HCT116 (cell line): ENCODE data around the gene NPDC1.
A peak's percentile ranks its signal among the peaks of the same experiment; 100 is the strongest.

Experiments used
- CTCF ChIP-seq, 3 experiments: fragments of 200-600 bp in 1 of 3; sonication (generic) in 1 of 3; IDR thresholded peaks in 2 of 3; conservative IDR thresholded peaks in 1 of 3; 2 replicates each; pipeline ENCODE4 v1.5.1; 2012 to 2017; ENCODE audit warnings: low read depth in 2 of 3, low read length in 2 of 3, antibody characterized with exemption in 1 of 3, borderline replicate concordance in 1 of 3, control low read depth in 1 of 3, mild to moderate bottlenecking in 1 of 3, mixed read lengths in 1 of 3, mixed run types in 1 of 3, moderate library complexity in 1 of 3; ENCODE audit not compliant: insufficient read depth in 1 of 3
- EGR1 ChIP-seq: IDR thresholded peaks from 2 replicates; pipeline ENCODE4 v1.6.1; 2012; ENCODE audit warnings: low read depth
- EZH2 ChIP-seq: fragments of 200-600 bp; sonication (generic); IDR thresholded peaks from 2 replicates; pipeline ENCODE4 v1.6.1; 2017; ENCODE audit warnings: antibody characterized with exemption, mixed run types
- EZH2phosphoT487 ChIP-seq: fragments of 200-600 bp; IDR thresholded peaks from 2 replicates; pipeline ENCODE4 v1.6.1; 2018; ENCODE audit warnings: antibody characterized with exemption, borderline replicate concordance
- POLR2A ChIP-seq: IDR thresholded peaks from 2 replicates; pipeline ENCODE4 v1.7.0; 2011; ENCODE audit warnings: borderline replicate concordance; ENCODE audit not compliant: insufficient read depth, insufficient read length; ENCODE audit errors: extremely low read depth
- RAD21 ChIP-seq: IDR thresholded peaks from 2 replicates; pipeline ENCODE4 v1.6.1; 2012; ENCODE audit warnings: low read depth, mild to moderate bottlenecking
- ZNF274 ChIP-seq: fragments of 200-500 bp; sonication (Bioruptor generic); IDR thresholded peaks from 2 replicates; pipeline ENCODE4 v1.6.1; 2014; ENCODE audit warnings: mild to moderate bottlenecking, low read depth, low read length, inconsistent platforms
- TF ChIP-seq, protein P1 (sequence below): IDR thresholded peaks from 2 replicates; pipeline ENCODE4 v1.6.1; 2011; ENCODE audit warnings: mild to moderate bottlenecking, low read length, moderate library complexity; ENCODE audit not compliant: insufficient replicate concordance; ENCODE audit errors: extremely low read depth
- TF ChIP-seq, protein P2 (sequence below): IDR thresholded peaks from 2 replicates; pipeline ENCODE4 v1.6.1; 2012; ENCODE audit warnings: low read depth

DNA sequence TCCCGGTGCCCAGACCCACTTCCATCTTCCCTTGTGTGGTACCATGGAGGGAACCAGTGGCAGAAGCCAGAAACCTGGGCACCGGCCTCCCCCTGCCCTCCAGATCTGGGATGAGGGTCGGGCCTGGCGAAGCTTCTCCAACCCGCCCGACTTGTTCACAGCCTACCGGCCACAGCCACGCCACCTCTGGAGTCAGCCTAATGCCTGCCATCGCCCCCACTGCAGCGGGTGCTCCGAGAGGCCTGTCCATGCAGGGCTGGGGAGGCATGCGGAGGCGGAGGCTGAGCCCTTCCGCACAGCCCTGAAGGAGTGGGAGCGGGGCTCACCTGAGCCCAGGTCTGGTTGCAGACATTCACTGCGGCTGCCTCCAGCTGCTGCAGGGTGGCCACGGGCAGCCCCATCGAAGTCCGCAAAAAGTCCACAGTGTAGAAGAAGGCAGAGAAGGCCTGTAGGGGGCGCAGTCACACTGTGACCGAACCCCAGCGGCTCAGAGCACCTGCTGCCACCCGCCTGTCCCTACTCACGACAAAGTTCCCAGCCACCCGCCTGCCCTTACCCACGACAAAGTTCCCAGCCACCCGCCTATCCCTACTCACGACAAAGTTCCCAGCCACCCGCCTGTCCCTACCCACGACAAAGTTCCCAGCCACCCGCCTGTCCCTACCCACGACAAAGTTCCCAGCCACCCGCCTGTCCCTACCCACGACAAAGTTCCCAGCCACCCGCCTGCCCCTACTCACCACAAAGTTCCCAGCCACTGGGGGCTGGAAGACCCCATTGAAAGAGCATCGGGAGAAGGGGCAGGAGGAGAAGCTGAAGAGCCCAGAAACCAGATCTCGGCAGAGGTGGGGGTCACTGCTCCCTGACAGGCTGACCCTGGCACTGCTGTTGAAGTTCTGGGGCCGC is 3.8 kb upstream of the NPDC1 start:
- TF ChIP-seq CTCF (IDR thresholded peaks at IDR 0.05 in 2 of 3, conservative IDR thresholded peaks at IDR 0.05 in 1 of 3; ENCODE audit: borderline replicate concordance in 1 of 3, insufficient read depth in 1 of 3, low read depth in 2 of 3, low read length in 2 of 3) = peak in 2 of 3 experiments; percentile 58 to 63; a peak in 4 of 6 replicates
- TF ChIP-seq ZNF274 = no peak
- no peak for TF ChIP-seq POLR2A
- TF ChIP-seq EZH2 = no peak
- no peak for TF ChIP-seq RAD21
- TF ChIP-seq, protein P1, sequence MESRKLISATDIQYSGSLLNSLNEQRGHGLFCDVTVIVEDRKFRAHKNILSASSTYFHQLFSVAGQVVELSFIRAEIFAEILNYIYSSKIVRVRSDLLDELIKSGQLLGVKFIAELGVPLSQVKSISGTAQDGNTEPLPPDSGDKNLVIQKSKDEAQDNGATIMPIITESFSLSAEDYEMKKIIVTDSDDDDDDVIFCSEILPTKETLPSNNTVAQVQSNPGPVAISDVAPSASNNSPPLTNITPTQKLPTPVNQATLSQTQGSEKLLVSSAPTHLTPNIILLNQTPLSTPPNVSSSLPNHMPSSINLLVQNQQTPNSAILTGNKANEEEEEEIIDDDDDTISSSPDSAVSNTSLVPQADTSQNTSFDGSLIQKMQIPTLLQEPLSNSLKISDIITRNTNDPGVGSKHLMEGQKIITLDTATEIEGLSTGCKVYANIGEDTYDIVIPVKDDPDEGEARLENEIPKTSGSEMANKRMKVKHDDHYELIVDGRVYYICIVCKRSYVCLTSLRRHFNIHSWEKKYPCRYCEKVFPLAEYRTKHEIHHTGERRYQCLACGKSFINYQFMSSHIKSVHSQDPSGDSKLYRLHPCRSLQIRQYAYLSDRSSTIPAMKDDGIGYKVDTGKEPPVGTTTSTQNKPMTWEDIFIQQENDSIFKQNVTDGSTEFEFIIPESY = no peak
- TF ChIP-seq EZH2phosphoT487 = no peak
- no peak for TF ChIP-seq EGR1
- TF ChIP-seq, protein P2, sequence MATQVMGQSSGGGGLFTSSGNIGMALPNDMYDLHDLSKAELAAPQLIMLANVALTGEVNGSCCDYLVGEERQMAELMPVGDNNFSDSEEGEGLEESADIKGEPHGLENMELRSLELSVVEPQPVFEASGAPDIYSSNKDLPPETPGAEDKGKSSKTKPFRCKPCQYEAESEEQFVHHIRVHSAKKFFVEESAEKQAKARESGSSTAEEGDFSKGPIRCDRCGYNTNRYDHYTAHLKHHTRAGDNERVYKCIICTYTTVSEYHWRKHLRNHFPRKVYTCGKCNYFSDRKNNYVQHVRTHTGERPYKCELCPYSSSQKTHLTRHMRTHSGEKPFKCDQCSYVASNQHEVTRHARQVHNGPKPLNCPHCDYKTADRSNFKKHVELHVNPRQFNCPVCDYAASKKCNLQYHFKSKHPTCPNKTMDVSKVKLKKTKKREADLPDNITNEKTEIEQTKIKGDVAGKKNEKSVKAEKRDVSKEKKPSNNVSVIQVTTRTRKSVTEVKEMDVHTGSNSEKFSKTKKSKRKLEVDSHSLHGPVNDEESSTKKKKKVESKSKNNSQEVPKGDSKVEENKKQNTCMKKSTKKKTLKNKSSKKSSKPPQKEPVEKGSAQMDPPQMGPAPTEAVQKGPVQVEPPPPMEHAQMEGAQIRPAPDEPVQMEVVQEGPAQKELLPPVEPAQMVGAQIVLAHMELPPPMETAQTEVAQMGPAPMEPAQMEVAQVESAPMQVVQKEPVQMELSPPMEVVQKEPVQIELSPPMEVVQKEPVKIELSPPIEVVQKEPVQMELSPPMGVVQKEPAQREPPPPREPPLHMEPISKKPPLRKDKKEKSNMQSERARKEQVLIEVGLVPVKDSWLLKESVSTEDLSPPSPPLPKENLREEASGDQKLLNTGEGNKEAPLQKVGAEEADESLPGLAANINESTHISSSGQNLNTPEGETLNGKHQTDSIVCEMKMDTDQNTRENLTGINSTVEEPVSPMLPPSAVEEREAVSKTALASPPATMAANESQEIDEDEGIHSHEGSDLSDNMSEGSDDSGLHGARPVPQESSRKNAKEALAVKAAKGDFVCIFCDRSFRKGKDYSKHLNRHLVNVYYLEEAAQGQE = no peak
